ENCODE measurements around the gene ABCC12.

ABCC12 gene

DNA sequence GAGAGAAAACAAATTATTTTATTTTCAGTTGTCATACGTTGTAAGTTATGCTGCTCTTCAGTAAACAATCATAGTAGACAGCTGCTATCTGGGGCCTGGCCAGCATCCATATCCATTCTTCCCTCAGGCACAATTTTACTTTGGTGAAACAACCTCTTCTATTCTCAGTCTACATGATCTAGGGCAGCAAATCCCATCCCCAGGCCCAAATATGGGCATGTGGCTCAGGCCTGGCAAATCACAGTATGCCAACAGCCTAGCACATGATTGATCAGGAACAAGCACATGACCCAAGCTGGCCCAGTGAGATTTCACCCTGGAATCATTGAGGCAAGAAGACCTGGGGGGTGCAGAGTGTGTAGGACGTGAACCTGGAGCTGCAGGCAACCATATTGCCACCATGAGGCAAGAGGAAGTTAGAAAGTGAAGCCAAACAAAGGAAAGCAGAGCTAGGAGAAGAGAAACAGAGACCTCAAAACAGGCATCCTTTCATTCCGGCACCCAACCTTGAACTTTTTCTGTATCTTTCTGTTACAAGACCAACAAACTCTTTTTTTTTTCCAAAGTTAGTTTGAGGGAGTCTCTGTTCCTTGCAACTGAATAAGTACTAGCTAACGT, 10.3 kb upstream of the ABCC12 start:
- no peak for DNase-seq

DNA sequence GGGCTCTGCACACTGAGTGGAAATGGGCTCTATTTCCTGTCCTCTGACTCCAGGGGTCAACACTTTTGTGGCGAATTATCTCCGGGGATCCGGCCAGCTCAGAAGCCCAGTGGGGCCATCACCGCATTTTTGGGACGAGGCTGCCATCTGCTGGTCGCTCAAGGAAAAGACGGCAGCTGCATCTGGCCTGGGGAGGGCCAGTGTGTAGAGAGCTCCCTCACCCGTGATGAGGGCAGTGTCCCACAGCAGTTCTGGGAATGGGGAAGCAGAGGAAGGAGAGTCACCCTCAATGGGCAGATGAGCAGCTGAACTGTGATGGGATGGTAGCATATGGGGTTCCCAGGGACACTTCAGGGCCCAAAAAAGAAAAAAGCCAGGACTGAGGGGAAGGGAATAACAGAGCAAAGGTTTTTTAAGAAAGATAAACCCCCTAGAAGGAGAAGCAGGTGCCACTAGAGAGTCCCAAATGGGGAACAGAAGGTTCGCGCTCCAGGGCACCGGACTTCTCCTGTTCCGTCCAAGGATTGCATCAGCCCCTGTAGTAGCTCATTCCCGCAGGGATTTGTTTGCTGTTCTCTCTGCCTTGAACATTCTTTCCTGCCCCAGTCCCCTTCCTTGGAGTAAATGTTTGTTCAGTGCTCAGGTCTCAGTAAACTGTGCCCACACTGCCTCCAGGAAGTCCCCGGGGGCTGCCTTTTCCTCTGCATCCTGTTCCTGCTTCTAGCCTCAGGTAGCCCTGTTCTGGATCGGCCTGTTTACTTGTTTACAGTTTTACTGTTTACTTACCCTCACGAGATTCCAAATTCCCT, 9.3 kb upstream of the ABCC12 start:
- peak; percentile 61 to 80 for DNase-seq

DNA sequence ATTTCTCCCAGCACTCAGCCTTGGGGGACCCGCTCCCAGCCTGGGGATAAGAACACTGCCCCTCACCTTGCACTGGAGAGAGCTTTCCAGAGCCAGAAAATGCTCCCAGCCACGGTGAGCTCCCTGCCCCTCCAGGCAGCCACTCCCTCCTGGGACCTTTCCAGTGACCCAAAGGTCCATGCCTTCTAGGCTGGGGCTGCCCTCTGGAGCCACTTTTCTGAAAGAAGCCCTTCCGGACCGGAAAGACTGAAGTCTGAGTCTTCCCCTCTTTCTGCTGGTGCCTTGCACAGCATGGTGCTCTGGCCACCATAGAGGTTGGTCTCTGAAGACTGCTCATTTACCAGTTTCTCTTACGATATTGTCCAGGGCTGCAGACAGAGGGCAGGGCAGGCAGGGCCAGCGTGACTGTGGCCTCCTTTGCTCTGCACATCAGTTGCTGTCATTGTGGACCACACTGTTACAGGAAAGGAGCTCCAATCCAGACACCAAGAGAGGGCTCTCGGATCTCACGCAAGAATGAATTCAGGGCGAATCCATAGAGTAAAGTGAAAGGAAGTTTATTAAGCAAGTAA, 7.1 kb upstream of the ABCC12 start:
- DNase-seq: no peak

DNA sequence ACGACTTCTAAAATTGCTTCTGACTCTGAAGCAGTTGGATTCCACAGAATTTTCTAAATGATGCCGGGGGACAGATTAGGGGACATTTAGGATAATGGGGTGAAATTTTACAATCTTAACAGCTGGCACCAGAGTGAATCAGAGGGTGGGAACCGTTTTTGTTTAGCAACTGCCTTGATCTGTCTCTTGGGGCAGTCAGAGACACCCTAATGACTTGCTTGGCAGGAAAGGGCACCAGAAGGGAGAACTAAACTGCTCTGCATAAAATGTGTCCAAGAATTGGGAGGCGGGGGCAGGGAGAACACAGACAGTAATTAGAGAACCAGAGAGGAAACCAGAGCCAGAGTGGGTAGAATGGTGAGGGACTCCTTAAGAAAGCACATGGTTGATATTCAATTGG, 6.1 kb upstream of the ABCC12 start:
- no peak for DNase-seq

DNA sequence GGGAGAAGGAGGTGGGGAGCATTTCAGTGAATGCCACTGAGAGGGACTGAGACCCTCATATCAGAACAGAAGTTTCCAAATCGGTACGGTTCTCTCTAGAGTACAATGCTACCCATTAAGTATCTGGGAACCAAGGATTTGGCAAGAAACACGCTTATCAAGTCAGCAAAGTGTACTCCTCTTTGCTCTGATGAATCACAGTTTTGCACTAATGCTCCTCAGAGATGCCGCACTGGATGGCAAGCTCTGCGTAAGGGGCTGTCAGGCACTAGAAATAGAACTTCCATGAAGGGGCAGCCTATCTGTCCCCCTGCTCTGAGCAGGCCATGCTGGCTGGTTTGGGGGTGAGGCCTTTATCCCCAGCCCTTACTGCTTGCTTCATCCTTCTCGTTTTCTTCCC, 4.8 kb upstream of the ABCC12 start:
- DNase-seq: no peak

DNA sequence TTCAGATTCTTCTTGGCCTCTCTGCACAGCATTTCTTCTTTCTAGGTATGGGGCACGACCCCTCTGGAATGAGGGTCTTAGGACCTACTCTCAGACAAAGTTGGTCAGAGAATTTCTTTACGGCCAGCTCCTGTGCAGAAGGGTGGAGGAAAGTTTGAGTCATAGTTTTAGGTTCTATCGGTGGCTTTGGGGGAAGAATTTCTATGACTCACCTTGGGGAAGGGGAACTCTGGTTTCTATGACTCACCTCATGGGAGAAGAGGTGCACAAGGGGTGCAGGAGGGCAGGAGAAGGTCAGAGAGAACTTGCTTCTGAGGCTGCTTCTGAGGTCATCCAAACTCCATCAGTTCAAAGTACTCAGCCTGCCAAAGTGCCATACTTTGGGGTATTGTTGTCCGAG, 2.5 kb upstream of the ABCC12 start:
- DNase-seq: no peak

DNA sequence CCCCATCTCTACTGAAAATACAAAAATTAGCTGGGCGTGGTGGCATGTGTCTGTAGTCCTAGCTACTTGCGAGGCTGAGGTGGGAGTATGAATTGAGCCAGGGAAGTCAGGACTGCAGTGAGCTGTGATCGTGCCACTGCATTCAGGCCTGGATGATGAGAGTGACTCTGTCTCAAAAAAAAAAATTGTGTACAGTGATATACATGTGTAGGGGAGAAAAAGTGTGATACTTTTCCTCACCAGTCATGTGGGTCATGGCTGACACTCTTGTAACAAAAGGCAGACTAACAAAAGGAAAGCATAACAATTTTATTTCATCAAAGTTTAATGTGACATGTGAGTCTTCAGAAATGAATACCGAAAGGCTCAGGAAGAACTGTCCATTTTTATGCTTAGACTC, 2.0 kb upstream of the ABCC12 start:
- DNase-seq: no peak

DNA sequence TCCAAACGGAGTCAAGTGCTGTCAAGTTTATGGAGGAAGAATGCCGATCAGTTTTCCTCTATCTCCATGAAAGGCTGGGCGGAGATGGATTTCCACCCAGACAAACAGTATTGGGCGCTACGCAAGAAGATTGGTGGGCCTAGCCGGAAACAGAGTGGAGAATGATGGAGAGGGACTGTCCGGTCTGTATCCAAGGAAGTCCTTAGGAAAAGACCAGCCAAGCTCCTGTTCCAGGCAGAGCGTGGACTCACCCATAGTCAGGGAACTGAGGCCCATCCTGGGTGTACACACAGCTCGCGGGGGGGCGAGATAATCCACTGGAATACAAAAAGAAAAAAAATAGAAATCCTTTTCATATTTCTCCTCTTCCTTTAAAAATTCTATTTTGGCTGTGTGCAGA, 1.5 kb upstream of the ABCC12 start:
- no peak for DNase-seq

DNA sequence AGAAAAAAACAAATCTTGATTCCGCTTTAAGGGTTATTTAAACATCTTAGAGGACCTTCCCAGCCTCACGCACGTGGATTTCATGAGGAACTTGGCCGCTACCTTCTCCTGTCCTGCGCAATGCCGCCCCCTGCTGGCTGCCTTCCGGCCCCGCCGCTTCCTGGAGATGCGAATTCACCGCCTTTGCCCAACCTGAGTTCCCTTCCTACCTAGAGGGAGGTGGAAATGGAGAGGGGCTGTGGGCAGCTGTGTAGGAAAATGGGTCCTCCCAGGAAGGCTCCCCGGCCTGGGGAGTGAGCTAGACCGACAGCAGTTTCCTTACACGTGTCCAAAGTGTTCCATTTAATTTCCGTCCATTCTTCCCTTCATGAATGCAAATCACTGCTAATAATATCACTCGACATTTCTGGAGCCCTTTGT, 1.0 kb upstream of the ABCC12 start:
- peak; percentile 63 to 74 for DNase-seq

DNA sequence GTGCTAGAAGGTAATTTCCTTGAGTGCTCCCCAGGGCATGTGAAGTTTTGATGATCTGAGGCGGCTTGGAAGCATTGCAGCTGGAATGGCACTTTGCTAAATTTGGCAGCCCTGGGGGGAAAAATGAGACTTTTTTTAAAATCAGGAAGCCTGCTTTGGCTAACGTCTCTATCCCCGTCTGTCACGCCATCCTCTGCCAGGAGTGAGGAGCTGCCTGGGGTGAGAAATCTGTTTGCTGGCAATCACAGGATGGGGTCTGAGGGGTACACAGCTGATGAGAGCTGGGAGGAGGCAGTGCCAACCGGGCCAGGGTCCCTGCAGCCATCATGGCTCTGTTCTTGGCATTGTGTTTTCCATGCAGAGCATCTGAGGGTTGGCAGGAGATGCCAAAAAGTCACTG, 2.0 kb downstream of the ABCC12 start:
- DNase-seq: no peak

DNA sequence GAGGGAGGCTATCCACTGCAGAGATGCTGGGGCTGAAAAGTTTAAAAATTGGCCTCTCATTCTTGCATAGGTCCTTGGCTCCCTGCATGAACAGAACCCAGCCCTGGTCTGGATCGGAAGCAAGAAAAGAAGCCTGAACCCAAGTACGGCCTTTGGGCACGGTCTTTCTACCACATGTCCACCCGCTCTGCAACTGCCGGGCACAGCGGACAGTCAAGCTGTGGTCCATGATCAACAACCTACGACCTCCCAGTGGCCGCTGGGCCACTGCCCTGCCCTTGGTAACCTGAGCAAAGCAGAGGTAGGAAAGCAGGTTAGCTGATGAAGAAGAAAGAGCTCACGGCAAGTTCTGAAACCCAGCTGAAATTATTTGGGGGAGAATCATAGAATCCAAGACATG, 3.6 kb downstream of the ABCC12 start:
- no peak for DNase-seq

DNA sequence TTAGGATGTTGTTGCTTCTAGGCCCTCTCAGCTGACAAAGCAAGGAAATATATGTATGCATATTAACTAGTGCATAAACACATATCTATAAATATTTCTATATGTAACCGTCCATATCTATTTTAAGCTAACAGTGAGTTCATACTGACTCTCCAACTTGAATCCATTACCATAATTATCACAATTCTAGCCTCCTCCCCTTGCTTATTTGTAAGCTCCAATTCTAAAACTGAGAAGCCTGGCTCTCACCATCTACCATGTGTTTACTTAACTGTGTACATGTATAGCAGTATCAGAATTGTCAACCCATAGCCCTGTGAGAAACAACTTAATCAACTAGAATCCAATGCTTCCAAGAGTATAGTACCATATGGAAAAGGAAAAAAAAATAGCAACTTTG, 5.1 kb downstream of the ABCC12 start:
- no peak for DNase-seq

DNA sequence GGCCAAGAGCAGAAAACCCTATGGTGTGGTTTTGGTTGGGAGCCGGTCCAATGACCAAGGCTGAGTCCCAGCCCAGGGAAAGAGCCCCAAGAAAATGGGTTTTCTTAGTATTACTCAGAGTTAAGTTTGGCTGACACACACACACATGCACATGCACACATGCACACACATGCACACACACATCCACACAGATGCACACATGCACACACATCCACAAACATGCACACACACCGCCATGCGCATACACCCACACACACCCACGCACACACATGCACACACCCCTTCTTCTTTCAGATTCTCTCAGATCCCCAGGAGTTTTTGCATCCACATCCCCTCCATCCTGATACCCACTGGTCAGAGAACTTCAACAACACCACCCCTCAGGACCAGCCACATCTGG, 9.1 kb downstream of the ABCC12 start:
- DNase-seq: no peak

DNA sequence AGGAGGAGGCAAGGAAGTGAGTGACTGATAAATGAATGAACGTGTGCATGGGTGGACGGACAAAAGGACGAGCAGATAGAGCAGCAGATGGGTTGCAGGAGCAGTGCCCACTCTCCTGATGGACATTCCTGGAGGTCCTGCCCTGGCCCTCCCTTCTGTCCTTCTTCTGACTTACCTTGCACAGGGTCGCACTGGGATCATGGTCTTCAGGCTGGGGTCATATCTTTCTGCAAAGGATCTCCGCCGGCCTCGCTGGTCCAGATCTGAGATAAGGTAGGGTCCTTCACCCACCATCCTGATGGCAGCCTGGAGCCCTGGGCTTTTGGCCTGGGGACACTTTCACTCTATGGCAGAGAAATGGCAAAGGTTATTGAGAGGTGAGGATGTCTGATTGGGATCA, 9.7 kb downstream of the ABCC12 start:
- no peak for DNase-seq

DNA sequence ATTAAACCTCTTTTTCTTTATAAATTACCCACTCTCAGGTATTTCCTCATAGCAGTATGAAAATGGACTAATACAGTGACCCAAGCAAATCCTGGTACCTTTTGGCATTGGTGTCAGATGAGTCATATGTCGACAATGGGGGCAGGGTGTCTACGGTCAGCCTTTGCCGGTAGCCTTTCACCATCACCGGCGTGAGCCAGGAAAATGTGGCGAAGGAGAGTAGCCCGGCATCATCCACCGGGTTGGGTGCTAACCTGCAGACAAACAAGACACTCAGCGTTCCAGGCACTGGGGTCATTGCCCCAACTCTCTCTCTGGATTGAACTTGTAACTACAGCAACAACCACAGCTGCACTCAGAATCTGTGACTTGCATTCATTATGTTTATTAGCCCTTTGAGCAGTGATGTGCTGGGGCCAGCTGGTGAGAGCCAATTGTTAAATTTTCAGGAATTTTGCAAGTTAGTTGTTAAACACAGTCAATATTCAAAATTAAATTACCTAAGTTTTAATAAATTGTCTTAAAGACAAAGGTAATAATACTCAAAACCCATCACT, 11.9 kb downstream of the ABCC12 start:
- DNase-seq: no peak

DNA sequence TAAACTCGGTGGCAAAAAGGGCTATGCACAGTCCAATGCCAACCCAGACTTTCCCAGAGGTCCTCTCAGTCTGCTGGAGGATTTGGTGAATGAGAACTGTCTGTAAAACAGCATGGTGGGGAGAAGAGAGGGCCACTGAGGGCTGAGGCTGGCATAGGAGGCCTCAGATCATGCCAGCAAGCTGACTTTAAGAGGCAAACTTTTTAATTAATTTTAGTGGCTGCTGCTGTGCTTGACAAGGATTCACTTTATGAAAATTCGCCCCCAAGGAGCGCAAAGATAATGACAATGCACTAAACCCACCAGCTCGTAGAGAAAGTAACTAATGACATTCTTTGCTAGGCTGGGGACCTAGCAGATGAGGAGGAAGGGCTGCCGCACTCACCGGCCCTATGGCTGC, 15.0 kb downstream of the ABCC12 start:
- no peak for DNase-seq

DNA sequence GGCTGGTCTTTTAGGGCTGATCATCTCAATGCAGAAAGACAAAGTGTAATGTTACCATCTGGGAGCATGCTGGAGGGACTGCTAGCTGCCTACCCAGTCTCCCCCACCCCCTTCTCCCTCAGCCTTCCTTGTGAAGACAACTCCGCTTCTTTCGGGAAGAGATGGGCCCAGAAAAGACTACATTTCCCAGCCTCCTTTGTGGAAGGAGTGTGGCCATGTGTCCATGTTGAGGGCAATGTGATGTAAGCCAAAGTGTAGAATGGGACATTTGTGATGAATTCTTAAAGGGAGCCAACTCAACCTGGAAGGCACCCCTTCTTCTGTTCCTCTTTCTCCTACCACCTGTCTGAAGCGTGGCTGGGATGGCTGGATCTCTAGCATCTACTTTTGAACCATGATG, 16.3 kb downstream of the ABCC12 start:
- no peak for DNase-seq

DNA sequence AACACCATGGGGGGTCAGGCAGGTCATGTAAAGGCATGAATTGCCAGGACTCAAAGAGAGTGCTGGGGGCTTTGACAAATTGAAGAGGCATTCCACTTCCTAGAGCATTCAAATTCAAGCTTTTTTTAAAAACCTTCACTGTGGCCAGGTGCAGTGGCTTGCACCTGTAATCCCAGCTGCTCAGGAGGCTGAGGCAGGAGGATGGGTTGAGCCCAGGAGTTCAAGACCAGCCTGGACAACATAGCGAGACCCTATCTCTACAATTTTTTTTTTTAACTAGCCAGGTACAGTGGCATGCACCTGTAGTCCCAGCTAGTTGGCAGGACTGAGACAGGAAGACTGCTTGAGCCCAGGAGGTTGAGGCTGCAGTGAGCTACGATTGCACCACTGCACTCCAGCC, 17.2 kb downstream of the ABCC12 start:
- no peak for DNase-seq

DNA sequence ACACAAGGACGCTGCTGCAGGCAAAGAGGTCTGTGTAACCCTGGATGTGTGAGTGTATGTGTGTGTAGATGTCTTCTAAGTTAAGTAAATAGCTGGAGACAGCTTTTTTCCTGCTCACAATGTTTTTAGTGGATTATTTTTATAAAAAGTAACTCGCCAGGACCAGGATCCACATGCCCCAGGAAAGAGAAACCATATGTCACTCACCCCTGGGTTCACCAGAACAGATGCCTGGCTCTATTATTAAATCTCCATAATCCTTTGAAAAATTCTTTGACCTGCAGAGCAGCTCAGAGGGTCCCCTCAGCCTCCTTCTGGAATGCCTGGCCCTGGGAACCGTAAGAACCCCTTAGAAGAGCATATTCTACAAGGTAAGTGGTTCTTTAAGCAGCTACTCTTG, 18.0 kb downstream of the ABCC12 start:
- peak; percentile 50 to 87 for DNase-seq

DNA sequence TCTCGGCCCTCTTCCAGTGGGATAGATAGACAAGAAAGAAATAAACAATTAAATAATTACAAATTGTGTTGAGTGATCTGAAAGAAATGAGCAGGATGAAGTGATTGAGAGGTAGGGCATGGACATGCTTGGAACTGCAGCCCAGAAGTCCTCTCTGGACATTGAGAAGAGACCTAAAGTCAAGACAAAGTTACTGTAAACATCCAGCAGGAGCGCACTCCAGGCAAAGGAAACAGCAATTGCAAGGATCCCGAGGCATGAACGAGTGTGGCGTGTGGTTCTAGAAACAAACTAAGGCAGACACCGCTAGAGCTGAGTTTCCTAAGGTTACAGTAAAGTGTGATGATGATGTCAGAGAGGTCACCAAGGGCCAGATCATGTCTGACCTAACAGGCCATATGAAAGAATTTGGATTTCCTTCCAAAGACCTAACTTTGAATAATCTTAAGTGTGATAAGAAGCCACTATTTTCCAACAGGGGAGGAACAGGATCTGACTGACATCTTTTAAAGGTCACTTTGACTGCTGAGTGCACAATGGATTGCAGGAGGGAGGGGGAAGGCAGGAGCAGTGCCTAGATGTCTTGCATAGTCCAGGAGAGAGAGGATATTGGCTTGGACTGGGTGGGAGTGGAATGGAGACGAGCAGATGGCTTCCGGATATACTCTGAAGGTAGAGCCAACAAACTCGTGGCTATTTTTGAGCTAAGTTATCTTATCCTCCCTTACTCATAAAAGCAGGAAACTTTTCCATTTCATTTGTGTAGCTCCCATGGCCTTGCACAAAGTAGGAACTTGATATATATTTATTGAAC, 19.0 kb downstream of the ABCC12 start:
- peak in 1 of 2 experiments; percentile 39 for DNase-seq

DNA sequence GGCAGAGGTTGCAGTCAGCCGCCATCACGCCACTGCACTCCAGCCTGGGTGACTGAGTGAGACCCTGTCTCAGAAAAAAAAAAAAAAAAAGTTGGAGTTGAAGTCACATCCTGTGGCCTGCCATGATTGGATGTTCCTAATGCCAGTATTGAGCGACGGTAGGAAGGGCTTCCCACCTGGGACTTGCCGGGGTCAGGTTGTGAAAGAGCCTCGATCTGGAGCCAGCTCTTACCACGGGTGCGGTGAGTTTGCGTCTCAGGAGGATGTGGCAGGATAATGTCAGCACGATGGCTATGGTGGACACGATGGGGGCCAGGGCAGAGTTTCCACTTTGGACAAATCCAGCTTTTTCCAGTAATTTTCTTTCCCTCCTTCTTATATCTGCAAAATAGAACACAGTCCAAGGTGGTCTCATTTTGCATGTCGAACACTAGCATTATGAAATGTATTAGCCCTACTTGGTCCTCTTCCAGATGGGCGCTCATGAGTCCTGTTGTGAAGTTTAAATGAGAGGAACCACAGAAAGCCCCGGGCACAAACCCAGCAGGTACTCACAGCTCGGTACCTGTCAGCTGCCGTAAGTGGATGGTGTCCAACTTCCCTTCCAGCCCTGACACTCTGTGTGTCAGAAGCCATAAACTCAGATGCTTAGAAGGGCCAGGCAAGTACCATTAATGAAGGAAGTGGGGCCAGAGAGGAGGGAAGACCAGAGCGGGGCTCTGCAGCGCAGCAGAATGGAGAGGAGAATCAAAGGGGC, 22.2 kb downstream of the ABCC12 start:
- no peak for DNase-seq

DNA sequence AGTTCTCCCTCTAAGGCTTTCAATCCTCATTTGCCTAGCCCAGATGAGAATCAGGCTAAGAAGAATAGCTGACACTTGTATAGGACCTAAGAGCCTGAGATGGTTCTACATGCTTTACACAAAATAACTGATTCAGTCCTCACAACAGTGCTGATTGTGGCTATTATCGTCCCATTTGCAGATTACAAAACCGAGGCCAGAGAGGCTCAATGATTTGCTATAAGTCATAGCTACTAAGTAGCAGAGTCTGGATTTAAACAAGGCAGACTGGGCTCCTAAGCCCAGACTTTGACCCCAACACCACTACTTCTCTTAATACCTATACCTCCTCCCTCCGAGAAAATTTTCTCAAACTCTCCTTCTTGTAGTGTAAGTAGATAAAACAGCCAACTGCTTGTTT, 23.1 kb downstream of the ABCC12 start:
- no peak for DNase-seq

All from NCI-H524 (cell line).